Activated B cell treated with CpG ODN at 0.5 μM for 24 hours (primary cell): ENCODE results near the gene TLR9. TPM values are rescaled to one million over a fixed set of nuclear protein-coding genes. Genes with fewer than 3 reads are reported as not detected.
"Not testable (repeated sequence)": the region's sequence is repeated elsewhere in the genome, so short reads cannot be mapped to it uniquely, and the experiment has no call there.

Source experiments
- ATAC-seq: fragments of 200-7000 bp; cut with Tn5 transposase; one replicate; pipeline ENCODE4 v1.10.0; 2021; ENCODE audit warnings: low read depth, mild to moderate bottlenecking, moderate library complexity
- CTCF ChIA-PET: fragments of 350-600 bp; sonication (Branson Sonifier 250); formaldehyde crosslinking; loops from one replicate; lab custom pipeline; 2021; ENCODE audit warnings: antibody characterized with exemption; lab: Charles Lee
- POLR2A ChIA-PET: fragments of 350-600 bp; sonication (Branson Sonifier 250); formaldehyde crosslinking; loops from one replicate; lab custom pipeline; 2021; ENCODE audit warnings: antibody characterized with exemption; lab: Charles Lee
- DNase-seq: peaks from one replicate; pipeline ENCODE4 v3.0.0; 2022
- H3K27ac Mint-ChIP-seq: one replicate; pipeline ENCODE4 v1.8.0; 2020; ENCODE audit warnings: mixed read lengths
- H3K27me3 Mint-ChIP-seq: one replicate; pipeline ENCODE4 v1.8.0; 2021; ENCODE audit warnings: mixed read lengths
- H3K36me3 Mint-ChIP-seq: one replicate; pipeline ENCODE4 v1.8.0; 2021; ENCODE audit warnings: low read depth, mixed read lengths
- H3K4me1 Mint-ChIP-seq: one replicate; pipeline ENCODE4 v1.8.0; 2021; ENCODE audit warnings: mixed read lengths
- H3K4me3 Mint-ChIP-seq: one replicate; pipeline ENCODE4 v1.8.0; 2020; ENCODE audit warnings: mild to moderate bottlenecking, mixed read lengths
- H3K9me3 Mint-ChIP-seq: one replicate; pipeline ENCODE4 v1.8.0; 2020; ENCODE audit warnings: mixed read lengths
- CTCF ChIP-seq: fragments of 200-600 bp; IDR thresholded peaks from one replicate; pipeline ENCODE4 v1.8.0; 2022; ENCODE audit warnings: antibody characterized with exemption, mild to moderate bottlenecking
- intact Hi-C: fragments of 100-400 bp; cut with micrococcal nuclease; formaldehyde crosslinking; loops from one replicate; pipeline ENCODE4 v1.15.1; 2024
- total RNA-seq: library from RNA; stranded (reverse); gene quantifications from 2 replicates; pipeline ENCODE4 v1.2.3, GENCODE V29; 2022

TLR9 gene, protein sequence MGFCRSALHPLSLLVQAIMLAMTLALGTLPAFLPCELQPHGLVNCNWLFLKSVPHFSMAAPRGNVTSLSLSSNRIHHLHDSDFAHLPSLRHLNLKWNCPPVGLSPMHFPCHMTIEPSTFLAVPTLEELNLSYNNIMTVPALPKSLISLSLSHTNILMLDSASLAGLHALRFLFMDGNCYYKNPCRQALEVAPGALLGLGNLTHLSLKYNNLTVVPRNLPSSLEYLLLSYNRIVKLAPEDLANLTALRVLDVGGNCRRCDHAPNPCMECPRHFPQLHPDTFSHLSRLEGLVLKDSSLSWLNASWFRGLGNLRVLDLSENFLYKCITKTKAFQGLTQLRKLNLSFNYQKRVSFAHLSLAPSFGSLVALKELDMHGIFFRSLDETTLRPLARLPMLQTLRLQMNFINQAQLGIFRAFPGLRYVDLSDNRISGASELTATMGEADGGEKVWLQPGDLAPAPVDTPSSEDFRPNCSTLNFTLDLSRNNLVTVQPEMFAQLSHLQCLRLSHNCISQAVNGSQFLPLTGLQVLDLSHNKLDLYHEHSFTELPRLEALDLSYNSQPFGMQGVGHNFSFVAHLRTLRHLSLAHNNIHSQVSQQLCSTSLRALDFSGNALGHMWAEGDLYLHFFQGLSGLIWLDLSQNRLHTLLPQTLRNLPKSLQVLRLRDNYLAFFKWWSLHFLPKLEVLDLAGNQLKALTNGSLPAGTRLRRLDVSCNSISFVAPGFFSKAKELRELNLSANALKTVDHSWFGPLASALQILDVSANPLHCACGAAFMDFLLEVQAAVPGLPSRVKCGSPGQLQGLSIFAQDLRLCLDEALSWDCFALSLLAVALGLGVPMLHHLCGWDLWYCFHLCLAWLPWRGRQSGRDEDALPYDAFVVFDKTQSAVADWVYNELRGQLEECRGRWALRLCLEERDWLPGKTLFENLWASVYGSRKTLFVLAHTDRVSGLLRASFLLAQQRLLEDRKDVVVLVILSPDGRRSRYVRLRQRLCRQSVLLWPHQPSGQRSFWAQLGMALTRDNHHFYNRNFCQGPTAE
- 10.4 and 11.4 TPM in 2 replicates for total RNA-seq

DNA sequence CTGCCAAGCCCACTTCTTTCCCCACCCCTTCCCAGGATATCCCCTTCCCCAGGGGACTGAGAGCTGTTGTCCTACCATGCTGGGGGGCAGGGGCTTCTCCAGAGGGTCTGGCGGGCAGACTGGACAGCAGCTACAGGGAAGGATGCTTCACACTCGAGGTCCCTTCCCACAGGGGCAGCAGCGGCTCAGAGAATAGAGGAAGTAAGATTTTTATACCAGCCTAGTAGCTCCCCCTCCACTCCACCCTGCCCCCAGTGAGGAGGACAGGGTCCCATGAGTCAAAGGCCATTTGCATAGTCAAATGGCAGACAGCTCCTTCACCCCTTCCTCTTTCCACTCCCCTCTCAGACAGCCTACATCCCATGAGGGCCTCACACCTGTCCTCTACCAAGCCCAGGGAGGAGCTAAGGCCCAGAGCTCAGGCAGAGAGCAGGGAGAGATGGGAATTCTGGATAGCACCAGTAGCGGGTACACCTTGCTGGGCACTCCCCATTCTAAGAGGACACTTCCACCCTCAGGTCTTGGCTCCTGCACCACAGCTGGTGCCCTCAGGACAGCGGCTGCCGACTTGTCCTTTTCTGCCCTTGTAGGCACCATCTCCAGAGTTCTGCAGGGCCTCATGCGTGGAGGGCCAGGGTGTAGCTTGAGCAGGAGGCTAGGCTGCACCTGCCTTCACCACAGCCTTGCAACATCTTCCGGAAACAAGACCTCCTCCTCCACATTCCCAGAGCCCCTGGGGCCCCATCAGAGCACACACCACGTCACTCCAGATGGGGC, at the start of gene TLR9:
Gene TLR9 (minus strand): TSS at position 194 of the 777 bp plus-strand sequence. CDS start 116 bp downstream, at position 78.
- TF ChIP-seq CTCF, result no peak
- H3K27me3 Mint-ChIP-seq, result no peaks in the 10 kb centered on the region
- ATAC-seq (peak; percentile 87), DNase-seq (peak; percentile 77)
- intact Hi-C loops, result loop anchor here (1.0 to 5.0 kb wide), 10 partner anchors 14 to 222 kb away; partner anchors contain the start of genes ALAS1, POC1A, SEMA3G and TWF2
- H3K27ac Mint-ChIP-seq, result peak within 1 kb of the TSS; percentile 97
- H3K9me3 Mint-ChIP-seq, result no peaks in the 10 kb centered on the region
- ChIA-PET POLR2A (interaction anchor here (0.5 to 5.9 kb wide), 25 partner anchors 9 to 1885 kb away, joined by 3 to 147 read pairs (median 6); partner anchors contain the start of genes ACY1, ALAS1, GLYCTK and MANF), CTCF (interaction anchor here (0.7 to 6.4 kb wide), 12 partner anchors 9 to 220 kb away, joined by 3 to 32 read pairs (median 4); partner anchors contain the start of genes GLYCTK, PPM1M, TWF2 and WDR82)
- peaks cover 66% of the 10 kb centered on the region for H3K36me3 Mint-ChIP-seq
- peaks cover 77% of the 10 kb centered on the region for H3K4me1 Mint-ChIP-seq
- H3K4me3 Mint-ChIP-seq, result peak within 1 kb of the TSS; percentile 90

GRCh38 chr3:52274781-52275180, 49.3 kb upstream of the TLR9 start:
- peaks cover 71% of the 10 kb centered on the region for H3K36me3 Mint-ChIP-seq
- POLR2A ChIA-PET, result interaction anchor here (1.3 to 6.1 kb wide), 2 partner anchors 30 to 37 kb away, joined by 3 to 111 read pairs; partner anchors contain the start of gene TWF2

DNA sequence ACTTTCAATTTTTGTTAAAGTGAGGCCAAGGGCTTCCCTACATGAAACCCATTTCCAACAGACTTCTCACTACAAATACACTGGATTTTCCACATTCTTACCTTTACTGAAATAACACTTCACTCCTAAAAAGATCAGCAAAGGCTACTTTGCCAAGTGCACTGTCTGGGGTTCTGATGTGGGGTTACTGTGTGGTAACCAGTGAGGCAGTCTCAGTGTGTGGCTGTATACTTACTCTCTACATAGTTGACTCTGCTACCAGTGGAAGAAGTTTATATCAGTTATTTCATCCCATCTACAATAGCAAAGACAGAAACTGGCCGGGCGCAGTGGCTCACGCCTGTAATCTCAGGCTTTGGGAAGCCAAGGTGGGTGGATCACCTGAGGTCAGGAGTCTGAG, 47.4 kb upstream of the TLR9 start:
- peaks cover 79% of the 10 kb centered on the region for H3K36me3 Mint-ChIP-seq
- no peak for ATAC-seq
- ChIA-PET POLR2A (interaction anchor here (1.1 to 2.2 kb wide), 3 partner anchors 14 to 33 kb away, joined by 3 to 11 read pairs (median 4); partner anchors contain the start of gene GLYCTK), CTCF (interaction anchor here (1.8 kb wide), 1 partner anchor 52 kb away, joined by 10 read pairs; no protein-coding TSS in a partner anchor)
- H3K27ac Mint-ChIP-seq, result peak overlapping the region; percentile 37
- peaks cover 95% of the 10 kb centered on the region for H3K4me1 Mint-ChIP-seq
- no peak for TF ChIP-seq CTCF
- DNase-seq, result no peak
- intact Hi-C loops, result no loop called here
- no peaks in the 10 kb centered on the region for H3K9me3 Mint-ChIP-seq
- no peak overlapping the region for H3K4me3 Mint-ChIP-seq
- no peaks in the 10 kb centered on the region for H3K27me3 Mint-ChIP-seq

More at GRCh38 chr3:52274781-52275180, 49.3 kb upstream of the TLR9 start:
- H3K9me3 Mint-ChIP-seq, CTCF ChIA-PET, H3K27ac Mint-ChIP-seq, H3K27me3 Mint-ChIP-seq, ATAC-seq, DNase-seq: not testable (repeated sequence)
- intact Hi-C loops, result loop anchor here (5.0 kb wide), 1 partner anchor 272 kb away; no protein-coding TSS in a partner anchor
- peak overlapping the region; percentile 24 for H3K4me3 Mint-ChIP-seq
- peaks cover 86% of the 10 kb centered on the region for H3K4me1 Mint-ChIP-seq

DNA sequence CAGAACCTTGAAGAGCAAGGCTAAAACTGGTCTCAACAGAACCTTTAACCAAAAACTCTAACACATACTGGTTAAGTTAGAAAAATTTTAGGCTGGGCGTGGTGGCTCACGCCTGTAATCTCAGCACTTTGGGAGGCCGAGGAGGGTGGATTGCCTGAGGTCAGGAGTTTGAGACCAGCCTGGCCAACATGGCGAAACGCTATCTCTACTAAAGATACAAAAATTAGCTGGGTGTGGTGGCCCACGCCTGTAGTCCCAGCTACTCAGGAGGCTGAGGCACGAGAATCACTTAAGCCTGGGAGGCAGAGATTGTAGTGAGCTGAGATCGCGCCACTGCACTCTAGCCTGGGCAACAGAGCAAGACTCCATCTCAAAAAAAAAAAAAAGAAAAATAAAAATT, 46.7 kb upstream of the TLR9 start:
- intact Hi-C loops, H3K27me3 Mint-ChIP-seq, H3K4me3 Mint-ChIP-seq, ATAC-seq, H3K9me3 Mint-ChIP-seq, DNase-seq: not testable (repeated sequence)
- Mint-ChIP-seq H3K36me3 (peaks cover 80% of the 10 kb centered on the region), H3K4me1 (peaks cover 94% of the 10 kb centered on the region), H3K27ac (peak overlapping the region; percentile 69)
- ChIA-PET POLR2A (interaction anchor here (0.8 to 2.4 kb wide), 6 partner anchors 9 to 33 kb away, joined by 3 to 11 read pairs (median 7); partner anchors contain the start of genes GLYCTK, PPM1M and TWF2), CTCF (interaction anchor here (1.1 to 2.5 kb wide), 4 partner anchors 15 to 67 kb away, joined by 3 to 10 read pairs (median 6); partner anchors contain the start of gene GLYCTK)

DNA sequence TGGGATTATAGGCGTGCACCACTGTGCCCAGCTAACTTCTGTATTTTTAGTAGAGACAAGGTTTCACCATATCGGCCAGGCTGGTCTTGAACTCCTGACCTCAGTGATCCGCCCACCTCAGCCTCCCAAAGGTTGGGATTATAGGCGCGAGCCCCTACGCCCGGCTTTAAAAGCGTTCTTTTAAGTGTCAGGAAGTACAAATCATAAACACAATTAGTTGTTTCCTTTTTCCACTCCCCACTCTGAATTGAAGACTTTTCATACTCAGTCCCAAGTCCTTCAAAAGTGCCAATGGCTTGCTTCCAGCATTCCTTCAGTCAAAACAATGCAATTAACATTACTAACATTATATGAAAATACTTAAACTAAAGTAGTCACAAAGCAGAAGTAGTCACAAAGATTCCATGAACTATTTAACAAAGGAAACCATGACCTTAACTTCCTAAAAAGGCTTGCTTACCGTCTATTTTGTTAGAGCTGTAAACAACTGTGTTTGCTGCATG, 44.9 kb upstream of the TLR9 start:
- intact Hi-C loops, result no loop called here
- no peaks in the 10 kb centered on the region for H3K9me3 Mint-ChIP-seq

More for the DNA sequence above, 44.9 kb upstream of the TLR9 start:
- Mint-ChIP-seq H3K27me3 (no peaks in the 10 kb centered on the region), H3K4me1 (peaks cover 79% of the 10 kb centered on the region), H3K4me3 (peak overlapping the region; percentile 41), H3K27ac (peak overlapping the region; percentile 76), H3K36me3 (peaks cover 84% of the 10 kb centered on the region)
- no peak for ATAC-seq
- ChIA-PET CTCF (interaction anchor here (0.7 to 2.5 kb wide), 5 partner anchors 9 to 69 kb away, joined by 3 to 8 read pairs (median 4); partner anchors contain the start of gene GLYCTK), POLR2A (interaction anchor here (1.9 to 4.0 kb wide), 5 partner anchors 8 to 45 kb away, joined by 5 to 16 read pairs (median 10); partner anchors contain the start of genes GLYCTK, PPM1M, TLR9 and WDR82)
- no peak for TF ChIP-seq CTCF
- DNase-seq, result no peak
